KOPT-K1 (cell line): ENCODE measurements around the gene CEL.

Experiments used
- H3K27ac ChIP-seq: fragments of 200-600 bp; sonication (generic); 2 replicates; pipeline ENCODE4 v1.5.1; 2016; ENCODE audit warnings: antibody characterized with exemption, mild to moderate bottlenecking, low read depth, low read length; ENCODE audit not compliant: poor library complexity, severe bottlenecking
- H3K36me3 ChIP-seq: fragments of 200-600 bp; sonication (generic); 2 replicates; pipeline ENCODE4 v1.5.1; 2017; ENCODE audit warnings: antibody characterized with exemption, mild to moderate bottlenecking, low read length, moderate library complexity; ENCODE audit not compliant: insufficient read depth
- H3K9me3 ChIP-seq: fragments of 200-600 bp; sonication (generic); 2 replicates; pipeline ENCODE4 v1.5.1; 2017; ENCODE audit warnings: antibody characterized with exemption, low read length, mild to moderate bottlenecking; ENCODE audit not compliant: insufficient read depth, poor library complexity, severe bottlenecking

CEL gene

DNA sequence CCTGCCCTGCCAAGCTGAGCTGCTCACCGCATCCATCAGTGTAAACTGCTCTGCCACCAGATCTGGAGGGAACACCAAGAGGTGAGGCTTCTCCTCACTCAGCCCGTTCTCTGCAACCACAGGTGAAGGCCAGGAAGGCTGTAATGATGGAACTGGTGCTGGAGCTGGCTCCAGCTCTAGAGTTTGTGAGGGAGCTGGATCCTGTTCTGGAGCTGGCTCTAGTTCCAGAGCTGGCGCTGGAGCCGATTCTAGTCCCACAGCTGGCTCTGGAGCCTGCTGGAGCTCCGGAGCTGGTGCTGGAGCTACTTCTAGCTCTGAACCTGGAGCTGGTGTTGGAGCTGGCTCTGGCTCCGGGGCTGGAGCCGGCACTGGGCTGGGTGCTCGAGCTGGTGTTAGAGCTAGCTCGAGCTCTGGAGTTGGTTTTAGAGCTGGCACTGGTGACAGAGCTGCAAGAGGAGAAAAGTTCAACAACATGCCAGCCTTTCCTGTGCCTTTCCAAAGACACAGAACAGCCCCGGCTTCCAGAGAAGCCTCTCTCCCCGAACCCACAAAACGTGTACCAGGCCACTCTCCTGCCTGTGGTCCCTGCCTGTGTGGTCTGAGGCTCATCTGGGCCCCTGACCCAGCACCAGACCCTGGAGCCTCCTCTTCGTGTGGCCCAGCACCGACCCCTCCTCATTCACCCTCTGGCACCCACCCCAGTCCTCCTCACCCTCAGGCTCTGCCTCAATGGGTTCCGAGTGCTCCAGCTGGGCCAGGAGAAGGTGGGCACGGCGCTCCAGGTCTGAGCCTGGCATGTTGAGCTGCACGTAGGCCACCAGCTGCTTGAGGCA is 46.4 kb downstream of the CEL start:
- Histone ChIP-seq H3K9me3 (no peaks in the 10 kb centered on the region), H3K36me3 (peaks cover 75% of the 10 kb centered on the region), H3K27ac (no peak overlapping the region)

DNA sequence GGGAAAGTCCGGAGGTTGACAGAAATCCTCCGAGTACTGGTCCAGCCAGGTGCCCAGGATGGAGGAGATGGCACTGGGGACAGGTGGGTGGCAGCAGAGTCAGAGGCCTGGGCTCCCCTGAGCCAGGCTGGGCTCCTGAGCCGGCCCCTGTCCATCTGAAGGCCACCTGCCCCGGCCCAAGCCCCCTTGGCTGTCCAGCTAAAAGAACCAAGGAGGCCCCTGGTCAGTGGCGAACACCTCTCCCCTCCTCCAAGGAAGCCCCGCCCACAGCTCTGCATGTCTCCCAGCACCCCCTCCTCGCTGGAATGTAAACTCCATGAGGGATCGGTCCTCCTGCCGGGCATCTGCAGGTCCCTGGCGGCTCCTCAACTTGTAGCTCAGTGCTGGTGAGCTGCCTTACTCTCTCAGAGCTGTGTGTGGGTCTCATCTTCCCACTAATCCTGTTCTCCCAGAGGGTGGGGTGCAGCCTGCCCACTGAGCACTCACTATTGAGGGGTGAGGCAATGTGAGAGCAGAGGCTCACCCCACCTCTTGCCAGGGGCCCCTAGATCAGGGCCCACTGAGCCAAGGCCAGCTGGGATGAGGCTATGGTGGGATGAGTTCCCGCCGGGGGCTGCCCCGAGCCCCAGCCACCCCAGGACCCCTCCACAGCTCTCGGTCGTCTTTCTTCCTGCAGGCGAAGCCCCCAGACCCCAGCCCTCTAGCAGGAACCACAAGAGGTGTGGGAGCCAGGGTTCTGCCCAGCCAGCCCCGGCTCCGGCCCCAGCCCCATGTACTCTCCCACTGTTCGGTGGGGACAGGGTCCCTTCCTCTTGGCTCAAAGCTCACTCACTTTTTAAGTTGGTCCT is 47.2 kb downstream of the CEL start:
- H3K27ac ChIP-seq: no peak overlapping the region
- no peaks in the 10 kb centered on the region for H3K9me3 ChIP-seq
- peaks cover 66% of the 10 kb centered on the region for H3K36me3 ChIP-seq

DNA sequence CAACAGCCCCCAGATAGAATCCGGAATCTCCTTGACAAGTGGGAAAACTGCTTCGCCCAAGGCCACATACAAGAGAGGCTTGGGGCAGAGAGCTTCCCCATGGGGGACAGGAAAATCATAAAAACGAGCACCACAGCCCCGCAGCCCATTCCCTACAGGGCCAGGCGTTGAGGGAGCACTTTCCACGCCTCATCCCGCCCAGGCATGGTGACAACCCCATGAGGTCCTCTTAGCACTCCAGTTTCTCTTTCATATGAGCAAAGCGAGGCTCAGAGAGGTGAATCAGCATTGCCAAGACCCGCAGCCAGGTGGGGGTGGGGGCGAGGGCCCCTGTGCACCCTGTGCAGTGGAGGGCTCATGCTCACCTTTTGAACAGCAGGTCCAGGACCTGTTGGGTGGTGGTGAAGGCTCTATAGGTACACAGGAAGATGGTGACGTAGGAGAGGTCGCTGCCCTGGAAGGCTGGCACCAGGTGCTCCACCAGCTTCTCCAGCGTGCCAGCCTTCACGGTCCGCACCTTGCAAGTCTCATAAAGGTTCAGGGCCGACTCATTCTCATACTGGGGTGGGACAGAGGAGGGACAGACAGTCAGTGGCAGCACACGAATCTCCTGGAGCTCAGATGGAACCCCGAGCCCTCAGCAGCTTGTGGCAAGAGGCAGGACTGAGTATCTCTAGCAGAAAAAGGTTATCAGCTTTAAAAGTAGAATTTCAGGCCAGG is 48.3 kb downstream of the CEL start:
- Histone ChIP-seq H3K9me3 (no peaks in the 10 kb centered on the region), H3K36me3 (peaks cover 60% of the 10 kb centered on the region), H3K27ac (no peak overlapping the region)

DNA sequence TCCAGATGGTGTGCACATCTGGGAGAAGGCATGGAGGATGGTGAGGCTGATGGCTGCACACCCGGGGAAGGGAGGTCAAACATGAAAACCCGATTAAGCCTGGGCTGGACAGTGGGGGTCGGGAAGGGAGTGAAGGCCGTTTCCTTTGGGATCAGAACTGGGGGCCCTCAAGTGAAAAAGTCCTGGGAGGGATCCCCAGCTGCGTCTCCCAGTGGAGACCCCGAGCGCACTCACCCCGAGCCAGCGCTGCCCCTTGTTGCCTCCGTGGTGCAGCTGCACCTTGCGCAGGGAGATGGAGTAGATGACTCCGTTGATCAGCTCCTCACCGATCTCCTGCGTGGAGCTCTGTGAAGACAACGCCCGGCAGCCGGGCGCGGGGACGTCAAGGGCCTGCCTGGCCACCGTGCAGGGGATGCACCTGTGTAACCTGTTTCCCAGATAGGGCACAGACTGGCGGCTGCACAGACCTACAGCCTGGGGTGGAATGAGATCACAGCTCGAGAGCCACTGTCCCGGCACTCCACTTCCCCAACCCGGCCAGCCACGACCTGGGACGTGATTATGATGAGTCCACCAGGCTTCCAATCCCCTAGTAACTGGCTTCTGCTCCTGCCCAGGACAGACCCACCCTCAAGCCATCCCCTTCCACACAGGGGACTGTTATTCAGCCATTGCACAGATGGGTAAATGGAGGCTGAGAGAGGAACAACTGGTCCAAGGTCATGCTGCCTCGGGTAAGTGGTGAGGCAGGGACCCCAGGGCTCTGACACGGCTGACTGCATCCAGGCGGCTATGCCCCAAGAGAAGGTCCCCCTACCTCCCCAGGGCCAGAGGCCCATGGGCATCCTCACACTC is 50.3 kb downstream of the CEL start:
- Histone ChIP-seq H3K9me3 (no peaks in the 10 kb centered on the region), H3K27ac (peak overlapping the region; percentile 59), H3K36me3 (peaks cover 46% of the 10 kb centered on the region)

DNA sequence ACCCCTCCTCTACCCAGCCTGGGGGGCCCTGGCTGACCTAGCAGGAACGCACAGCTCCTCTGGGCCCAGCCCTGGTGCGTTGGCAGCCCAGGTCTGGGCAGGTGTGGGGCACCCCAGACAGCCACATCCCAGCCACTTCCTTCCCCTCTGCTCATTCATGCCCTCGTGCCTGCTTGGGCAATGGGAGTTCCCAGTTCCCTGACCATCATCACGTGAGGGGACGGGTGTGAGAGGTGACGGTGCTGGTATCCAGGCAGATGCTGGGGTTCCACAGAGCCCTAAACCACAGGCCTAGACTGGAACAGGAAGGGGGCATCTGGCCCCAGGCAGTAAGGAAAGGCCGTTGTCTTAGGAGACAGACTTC is 50.9 kb downstream of the CEL start:
- Histone ChIP-seq H3K9me3 (no peaks in the 10 kb centered on the region), H3K36me3 (peaks cover 40% of the 10 kb centered on the region), H3K27ac (peak overlapping the region; percentile 59)

DNA sequence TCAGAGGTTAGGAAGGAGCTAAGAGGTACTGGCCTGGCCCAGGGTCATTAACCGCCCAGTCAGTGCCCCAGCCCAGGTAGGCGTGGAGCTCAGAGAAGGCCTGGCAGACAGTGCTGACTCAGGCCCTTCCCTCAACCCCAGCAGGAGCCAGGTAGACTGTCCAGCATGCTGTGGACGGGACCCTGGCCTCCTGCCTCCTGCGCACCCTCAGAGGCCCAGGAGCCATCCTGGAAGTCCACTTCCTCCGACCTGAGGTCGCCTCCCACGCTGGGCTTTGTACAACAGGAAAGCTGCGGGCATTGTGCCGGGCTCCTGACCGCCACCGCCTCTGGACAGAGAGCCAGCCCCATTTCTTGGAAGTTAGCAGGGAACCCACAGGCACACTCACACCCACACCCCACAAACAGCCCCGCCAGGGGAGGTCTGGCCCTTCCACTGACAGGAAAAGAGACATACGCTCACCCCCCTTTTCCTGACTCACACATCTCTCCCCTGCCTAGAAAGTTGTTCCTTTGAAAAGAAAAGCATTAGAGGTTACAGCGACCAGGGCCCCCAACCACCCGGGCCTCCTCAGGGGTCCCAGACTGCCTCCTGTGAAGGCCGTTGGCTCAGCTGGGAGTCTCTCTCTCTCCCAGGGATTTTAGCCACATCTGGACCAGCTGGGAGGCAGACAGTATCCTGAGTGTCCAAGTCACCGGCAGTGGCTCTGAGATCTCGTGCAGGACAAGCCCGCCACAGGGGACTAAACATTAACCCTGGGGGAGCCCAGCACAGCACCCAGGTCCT is 51.6 kb downstream of the CEL start:
- Histone ChIP-seq H3K27ac (peak overlapping the region; percentile 59), H3K9me3 (no peaks in the 10 kb centered on the region), H3K36me3 (peaks cover 33% of the 10 kb centered on the region; the same call in 1 of the 2 replicates)

DNA sequence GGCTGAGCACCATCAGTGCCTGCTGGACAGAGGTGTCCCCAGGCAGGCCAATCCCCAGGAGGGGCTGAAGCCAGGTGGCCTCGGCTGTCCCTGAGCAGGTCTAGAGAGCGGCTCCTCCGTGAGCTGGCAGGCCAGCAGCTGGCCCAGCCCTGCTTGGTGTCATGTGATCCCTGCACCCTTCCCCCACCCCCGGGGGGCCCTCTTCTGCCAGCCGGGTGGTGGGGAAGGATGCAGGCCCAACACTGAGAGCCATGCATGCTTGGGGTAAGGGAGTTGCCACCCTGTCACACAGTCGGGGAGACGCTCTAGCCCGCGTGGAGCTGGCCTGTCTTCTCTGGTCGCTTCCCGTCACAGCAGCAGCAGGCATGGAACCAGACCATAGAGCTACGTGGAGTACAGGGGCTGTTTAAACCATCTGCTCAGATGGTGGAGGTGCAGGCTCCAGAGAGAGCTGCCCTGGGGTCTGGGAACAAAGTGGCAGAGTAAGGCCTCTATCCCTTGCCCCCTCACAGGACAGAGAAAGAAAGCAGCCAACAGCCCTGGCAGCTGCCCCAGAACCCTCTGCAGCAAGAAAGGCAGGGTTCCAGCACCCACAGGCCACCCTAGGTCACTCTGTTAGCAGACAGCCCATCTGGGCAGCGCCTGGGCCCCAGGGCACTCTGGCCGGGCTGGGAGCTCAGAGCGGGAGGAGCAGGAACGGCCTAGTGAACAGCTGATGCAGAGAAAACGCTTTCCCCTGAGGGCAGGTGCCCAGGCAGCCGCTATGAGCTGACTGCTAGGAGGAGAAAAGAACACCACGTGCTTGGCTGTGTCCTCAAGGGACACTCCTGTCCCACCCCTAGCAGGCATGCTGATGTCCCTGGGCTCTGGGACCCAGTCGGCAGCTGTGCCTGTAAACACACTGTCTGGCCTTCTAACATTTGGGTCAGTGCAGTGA is 52.4 kb downstream of the CEL start:
- H3K9me3 ChIP-seq: no peaks in the 10 kb centered on the region
- H3K36me3 ChIP-seq: peaks cover 24% of the 10 kb centered on the region; the same call in 1 of the 2 replicates
- H3K27ac ChIP-seq: peak overlapping the region; percentile 59

DNA sequence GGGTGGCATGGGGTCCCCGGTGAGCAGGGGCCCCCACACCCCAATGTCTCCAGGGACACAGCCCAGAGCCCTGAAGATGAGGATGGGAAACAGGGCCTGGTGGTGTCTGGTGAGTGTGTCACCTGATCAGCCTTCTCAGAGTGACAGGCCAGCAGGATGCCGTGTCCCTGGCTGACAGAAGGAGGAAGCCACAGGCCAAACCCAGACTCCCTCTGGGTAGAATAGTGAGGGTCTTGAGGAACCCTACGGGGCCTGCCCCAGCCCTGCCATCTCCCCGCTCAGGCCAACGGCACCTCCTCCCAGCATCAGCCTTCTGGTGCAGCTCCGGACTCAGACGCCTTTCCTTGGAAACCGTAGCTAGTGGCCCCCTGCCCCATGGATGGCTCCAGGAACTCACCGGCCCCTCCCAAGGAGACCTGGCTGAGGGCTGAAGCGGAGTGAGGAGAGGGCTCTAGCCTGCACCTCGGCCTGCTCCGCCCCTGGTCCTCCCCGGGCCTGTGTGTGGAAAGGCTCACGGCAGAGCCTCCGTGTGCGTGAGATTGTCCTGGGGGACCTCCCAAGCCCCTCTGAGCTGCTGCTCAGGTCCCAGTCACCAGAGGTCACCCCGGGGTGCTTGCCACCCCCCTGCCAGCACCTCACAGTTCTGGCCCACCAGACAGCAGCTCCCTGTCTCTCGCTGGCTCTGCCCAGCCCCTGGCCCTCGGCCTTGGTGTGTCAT is 53.3 kb downstream of the CEL start:
- H3K9me3 ChIP-seq: no peaks in the 10 kb centered on the region
- H3K36me3 ChIP-seq: peaks cover 16% of the 10 kb centered on the region; the same call in 1 of the 2 replicates
- H3K27ac ChIP-seq: peak overlapping the region; percentile 59

DNA sequence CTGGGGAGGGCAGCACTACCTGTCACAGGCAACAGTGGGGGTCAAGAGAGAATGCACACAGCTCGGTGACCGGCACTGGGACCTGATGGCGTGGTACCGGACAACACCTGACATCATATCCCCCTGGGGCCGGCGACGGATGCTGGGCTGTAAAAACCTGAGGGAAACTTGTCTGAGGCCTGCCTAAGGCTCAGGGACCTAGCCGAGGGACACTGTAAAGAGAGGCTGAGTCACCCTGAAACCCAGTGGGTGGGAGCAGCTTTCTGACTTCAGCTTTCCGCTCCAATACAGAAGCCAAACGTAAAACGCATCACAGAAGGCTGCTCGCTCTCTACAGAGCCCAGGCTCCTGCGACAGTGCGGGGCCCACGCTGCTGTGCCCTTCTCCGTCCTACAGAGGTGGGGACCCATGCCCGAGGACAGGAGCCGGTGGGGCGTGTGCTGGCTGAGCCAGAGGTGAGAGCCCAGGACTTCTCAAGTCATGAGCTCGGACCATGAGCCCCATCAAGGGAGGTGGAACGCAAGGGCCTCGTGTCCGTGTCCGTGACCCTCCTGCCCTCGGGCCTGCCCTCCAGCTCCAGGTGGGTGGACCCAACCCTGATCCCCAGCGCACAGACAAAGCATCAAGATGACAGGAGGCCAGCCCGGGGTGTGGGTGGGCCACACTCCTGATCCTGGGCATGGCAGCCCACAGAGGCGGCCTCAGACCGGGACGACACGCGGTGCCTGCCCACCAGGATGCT is 54.0 kb downstream of the CEL start:
- Histone ChIP-seq H3K9me3 (no peaks in the 10 kb centered on the region), H3K36me3 (peaks cover 10% of the 10 kb centered on the region; the same call in 1 of the 2 replicates), H3K27ac (peak overlapping the region; percentile 59)

DNA sequence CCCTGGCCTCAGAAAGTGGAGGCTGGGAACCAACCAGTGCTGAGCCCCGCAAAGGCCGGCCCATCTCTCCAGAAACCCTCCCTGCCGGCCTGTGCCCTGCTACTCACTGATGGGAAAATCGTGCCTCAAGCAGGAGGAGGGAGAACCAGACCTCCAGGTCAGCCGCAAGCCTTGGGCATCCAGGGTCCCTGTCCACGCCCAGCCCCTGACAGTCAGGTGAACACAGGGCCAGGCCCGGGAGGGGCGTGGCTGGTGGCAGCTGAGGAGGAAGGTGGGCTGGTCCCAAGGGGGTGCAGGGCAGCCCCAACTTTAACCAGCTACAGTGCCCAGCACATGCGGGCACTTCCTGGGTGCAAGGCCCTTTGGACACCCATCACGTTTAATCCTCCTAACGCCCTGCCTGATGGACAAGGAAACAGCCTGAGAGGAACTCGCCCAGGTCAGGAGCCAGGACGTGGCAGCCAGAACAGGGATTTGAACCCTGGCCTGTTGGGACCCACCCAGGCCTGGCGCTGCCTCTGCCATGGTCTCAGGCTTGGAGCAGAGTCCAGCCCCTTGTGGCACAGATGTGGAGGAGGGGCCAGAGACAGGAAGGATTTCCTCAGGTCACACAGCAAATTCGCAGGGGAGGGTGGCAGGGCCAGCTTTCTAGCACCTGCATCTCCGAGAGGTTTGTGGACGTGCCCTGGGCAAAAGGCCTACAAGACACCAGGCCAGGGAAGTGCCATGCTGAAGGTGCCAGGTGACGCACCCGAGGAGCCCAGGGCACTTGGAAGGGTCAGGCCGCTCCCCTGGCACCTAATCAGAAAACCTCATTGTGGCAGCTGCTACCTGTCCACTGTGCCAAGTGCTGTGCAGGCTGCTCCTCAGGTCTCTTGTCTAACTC is 54.8 kb downstream of the CEL start:
- Histone ChIP-seq H3K27ac (no peak overlapping the region), H3K9me3 (no peaks in the 10 kb centered on the region), H3K36me3 (peaks cover 4% of the 10 kb centered on the region; the same call in 1 of the 2 replicates)
